ENCODE results near the gene SPON1. TPM values are rescaled to one million over a fixed set of nuclear protein-coding genes. Genes with fewer than 3 reads are reported as not detected.
"Not testable (repeated sequence)": the region's sequence is repeated elsewhere in the genome, so short reads cannot be mapped to it uniquely, and the experiment has no call there.

The SPON1 gene
- total RNA-seq, 1 donor from 2014 or later, result 5.0 TPM

DNA sequence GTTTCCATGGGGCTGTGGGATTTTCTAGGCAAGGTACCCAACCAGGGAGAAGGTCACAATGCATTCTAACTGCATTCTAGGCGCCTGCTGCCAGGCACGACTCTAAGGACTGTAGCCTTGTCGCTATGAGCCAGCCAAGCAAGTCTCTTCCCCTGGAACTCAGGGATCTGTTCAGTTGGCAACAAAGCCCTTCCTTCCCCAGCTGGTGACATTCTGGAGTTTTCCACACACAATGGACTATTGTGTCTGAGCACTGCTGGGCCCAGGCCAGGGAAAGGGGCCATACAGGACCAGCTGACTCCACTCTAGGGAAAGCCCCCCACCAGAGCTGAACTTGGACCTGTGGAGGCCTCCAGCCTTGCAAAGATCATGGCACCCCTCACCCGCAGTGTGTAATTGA is 279.7 kb downstream of the SPON1 start:
- intact Hi-C loops (cut with DNase I), result no loop called here
- ATAC-seq (peak; percentile 75), DNase-seq (ENCODE audit: missing footprints) (no peak)

DNA sequence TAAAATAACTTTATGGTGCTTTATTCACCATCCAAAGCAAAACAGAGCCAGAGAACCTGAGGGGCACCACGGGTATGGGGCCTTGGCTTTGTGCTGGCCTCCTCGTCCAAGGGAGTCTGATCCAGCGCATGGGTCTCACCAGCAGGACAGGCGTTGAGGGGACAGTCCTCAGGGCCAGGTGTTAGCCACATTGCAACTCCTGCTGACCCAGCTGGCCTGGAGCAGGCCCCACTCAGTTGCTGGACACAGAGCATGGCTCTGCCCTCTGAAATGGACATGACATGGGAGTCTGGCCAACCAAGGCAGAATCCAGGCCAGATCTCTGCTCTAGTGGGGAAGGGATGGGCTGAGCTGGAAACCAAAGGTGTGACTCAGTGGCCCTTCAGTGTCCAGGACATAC is 280.2 kb downstream of the SPON1 start:
- intact Hi-C loops (cut with DNase I), result no loop called here
- DNase-seq (ENCODE audit: missing footprints) (no peak), ATAC-seq (peak; percentile 30)

DNA sequence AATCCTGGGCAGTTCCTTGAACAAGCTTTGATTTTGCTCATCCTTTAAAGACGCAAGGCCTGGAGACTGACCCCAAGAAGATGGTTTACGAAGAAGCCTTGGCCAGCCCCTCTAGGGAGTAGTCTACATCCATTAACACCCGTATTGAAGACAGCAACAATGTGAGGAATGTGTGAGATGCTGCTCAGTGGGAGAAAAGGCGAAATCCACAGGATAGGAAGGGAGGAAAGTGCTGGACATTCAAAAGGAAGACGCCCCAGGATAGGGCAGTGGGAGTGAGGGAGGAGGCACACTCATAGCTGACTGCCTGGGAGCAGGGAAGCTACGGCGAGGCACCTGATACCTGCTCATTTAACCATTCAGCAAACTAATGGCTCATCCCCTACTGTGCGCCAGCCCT is 282.4 kb downstream of the SPON1 start:
- intact Hi-C loops (cut with DNase I), result loop anchor here (5.0 kb wide), 1 partner anchor 93 kb away; no protein-coding TSS in a partner anchor
- DNase-seq (ENCODE audit: missing footprints) (no peak), ATAC-seq (no peak)

DNA sequence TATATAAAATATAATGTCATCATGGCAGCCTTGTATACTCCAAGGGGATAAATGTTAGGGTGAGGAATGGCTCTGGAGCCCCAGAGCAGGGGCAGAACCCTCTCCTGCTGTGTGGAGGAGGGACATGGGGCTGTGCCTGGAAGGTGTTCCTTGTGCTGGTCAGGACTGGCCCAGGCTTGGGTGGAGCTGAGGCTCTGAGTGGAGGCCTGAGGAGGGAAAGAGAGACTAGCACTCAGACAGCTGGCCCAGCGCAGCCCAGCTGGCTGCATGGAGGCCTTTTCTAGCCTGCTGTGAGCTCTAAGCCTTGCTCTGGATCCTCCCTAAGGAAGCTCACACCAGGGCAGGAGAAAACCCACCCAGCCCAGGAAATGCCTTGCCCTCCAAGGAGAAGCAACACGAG is 282.9 kb downstream of the SPON1 start:
- no peak for DNase-seq (ENCODE audit: missing footprints)
- intact Hi-C loops (cut with DNase I), result loop anchor here (5.0 kb wide), 1 partner anchor 93 kb away; no protein-coding TSS in a partner anchor
- ATAC-seq, result no peak

DNA sequence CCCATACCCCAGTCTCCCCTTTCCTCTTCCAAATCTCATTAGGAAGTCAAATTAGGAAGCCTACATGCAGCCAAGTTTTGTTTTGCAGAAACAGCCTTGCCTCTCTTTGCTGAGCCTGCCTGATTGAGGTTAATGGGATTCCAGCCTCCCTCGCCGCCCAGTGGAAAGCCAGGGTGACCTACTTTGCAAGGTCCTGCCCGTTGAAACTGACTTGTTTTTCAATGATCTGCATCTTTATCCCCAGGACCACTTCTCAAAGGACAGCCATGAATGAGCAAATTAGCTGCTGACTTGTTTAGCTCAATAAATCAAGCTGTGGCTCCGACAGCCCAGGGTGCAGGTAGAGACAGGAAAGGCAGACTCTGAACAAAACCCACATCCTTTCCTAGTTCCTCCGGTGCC is 286.1 kb downstream of the SPON1 start:
- DNase-seq (ENCODE audit: missing footprints), result no peak
- no peak for ATAC-seq
- intact Hi-C loops (cut with DNase I), result loop anchor here (2.0 to 5.0 kb wide), 3 partner anchors 96 to 476 kb away; no protein-coding TSS in a partner anchor

- intact Hi-C loops (cut with DNase I), result loop anchor here (2.0 to 5.0 kb wide), 3 partner anchors 97 to 477 kb away; no protein-coding TSS in a partner anchor
- ATAC-seq (peak; percentile 54), DNase-seq (ENCODE audit: missing footprints) (peak; percentile 84)
Observed at GRCh38 chr11:14249121-14249963, 286.8 kb downstream of the SPON1 start.

GRCh38 chr11:14251754-14252153 is 289.2 kb downstream of the SPON1 start:
- intact Hi-C loops (cut with DNase I), result no loop called here
- ATAC-seq (no peak), DNase-seq (ENCODE audit: missing footprints) (no peak)

DNA sequence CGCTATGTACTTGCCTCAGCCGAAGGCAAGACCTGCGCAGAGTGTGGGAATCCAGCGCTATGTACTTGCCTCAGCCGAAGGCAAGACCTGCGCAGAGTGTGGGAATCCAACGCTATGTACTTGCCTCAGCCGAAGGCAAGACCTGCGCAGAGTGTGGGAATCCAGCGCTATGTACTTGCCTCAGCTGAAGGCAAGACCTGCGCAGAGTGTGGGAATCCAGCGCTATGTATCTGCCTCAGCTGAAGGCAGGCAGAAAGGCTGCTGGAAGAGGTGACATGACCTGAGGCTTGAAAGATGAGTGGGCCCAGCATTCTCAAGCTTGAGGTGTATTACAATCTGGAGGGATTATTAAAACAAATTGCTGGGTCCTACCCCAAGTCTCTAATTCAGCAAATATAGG is 290.0 kb downstream of the SPON1 start:
- DNase-seq (ENCODE audit: missing footprints); intact Hi-C loops (cut with DNase I); ATAC-seq: not testable (repeated sequence)

DNA sequence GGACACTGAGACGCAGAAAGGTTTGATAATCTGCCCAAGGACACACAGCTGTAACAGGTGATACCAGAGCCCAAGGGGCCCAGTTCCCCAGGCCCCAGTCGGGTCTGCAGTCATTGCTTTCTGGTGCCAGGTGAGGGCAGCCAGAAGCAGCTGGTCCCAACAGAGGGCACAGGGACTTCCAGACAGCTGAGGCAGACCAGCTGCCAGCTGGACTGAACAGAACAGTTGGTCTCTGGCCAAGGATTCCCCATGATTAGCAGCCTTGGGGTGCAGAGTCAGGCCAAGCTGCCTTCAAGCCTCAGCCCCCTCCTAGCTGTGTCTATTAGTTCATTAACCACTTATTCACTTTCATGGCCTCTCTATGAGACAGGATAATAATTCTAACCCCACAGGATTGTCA is 290.9 kb downstream of the SPON1 start:
- DNase-seq (ENCODE audit: missing footprints), result no peak
- no peak for ATAC-seq
- intact Hi-C loops (cut with DNase I), result no loop called here

- no peak for DNase-seq (ENCODE audit: missing footprints)
- ATAC-seq, result peak; percentile 37
- intact Hi-C loops (cut with DNase I), result no loop called here
Observed at GRCh38 chr11:14253840-14254239, 291.3 kb downstream of the SPON1 start.

DNA sequence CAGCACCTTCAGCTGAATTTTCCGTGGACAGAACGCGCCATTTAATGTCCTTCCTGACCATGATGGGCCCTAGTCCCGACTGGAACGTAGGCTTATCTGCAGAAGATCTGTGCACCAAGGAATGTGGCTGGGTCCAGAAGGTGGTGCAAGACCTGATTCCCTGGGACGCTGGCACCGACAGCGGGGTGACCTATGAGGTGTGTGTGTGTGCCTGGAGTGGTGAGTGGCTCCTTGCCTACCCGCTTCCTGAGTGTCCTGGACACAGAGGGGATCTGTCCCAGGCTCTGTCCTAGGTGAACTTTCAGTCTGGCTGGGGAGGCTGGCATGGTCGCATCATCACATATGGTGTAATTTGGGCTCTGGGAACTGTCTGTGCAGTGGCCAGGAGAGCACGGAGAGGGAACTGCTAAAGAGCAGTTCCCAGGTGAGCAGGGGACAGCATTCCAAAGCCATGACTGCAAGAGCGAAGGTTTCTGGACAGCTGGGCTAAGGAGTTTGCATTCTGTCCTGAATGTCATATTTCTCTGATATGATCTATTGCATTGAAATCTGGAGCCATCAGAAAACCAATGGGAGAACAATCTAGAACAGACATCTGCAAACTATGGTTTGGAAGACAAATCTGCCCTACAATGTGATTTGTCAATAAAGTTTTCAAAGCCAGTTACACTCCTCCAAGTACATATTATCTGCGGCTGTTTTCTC is 292.2 kb downstream of the SPON1 start:
- intact Hi-C loops (cut with DNase I), result no loop called here
- DNase-seq (ENCODE audit: missing footprints) (no peak), ATAC-seq (no peak)

DNA sequence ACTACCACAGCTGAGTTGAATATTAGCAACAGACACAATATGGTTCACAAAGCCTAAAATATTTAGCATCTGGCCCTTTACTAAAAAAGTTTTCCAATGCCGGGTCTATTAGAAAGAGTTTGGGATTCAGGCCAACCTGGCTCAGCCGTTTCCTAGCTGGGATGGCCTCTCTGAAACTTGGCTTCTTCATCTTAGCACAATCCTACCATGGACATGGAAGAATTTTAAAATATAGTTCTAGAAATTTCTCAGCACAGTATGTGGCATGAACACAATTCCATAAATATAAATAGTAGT is 292.7 kb downstream of the SPON1 start:
- ATAC-seq, result no peak
- intact Hi-C loops (cut with DNase I), result no loop called here
- DNase-seq (ENCODE audit: missing footprints), result no peak

DNA sequence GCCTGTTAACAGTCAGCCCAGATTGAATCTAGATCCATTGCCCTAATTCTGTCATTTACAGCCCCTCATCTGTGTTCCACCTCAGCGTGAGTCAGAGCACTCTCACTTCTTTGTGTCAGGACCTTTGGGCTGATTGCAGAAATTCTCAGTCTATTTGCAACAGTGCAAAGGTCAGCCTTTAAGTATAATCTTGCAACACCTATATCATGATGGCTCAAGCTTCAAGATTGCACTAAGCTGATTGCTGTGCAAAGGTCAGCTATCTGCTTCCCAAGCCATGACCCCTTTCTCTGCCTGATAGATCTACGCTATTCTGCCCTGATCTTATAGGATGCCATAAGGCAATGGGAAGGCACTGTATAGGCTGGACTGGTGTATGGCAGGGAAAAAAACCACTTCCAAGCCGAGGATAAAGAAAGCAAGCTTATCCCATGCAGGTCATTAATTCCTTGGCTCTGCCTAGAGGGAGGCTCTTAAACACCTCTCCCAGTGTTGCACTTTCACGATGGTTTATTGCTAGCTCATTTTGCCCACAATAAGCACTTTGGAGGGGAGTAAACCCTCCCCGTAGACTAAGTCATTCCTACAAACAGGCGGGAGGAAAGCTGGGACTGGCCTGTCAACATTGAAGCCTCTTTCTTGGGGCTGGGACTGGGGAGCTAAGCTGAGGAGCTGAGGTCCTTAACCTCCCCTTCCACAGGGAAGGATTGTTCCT is 295.9 kb downstream of the SPON1 start:
- no peak for ATAC-seq
- intact Hi-C loops (cut with DNase I), result no loop called here

GRCh38 chr11:14259186-14259784 is 296.8 kb downstream of the SPON1 start:
- intact Hi-C loops (cut with DNase I), result no loop called here
- DNase-seq (ENCODE audit: missing footprints) (no peak), ATAC-seq (no peak)

More for the DNA sequence above, 295.9 kb downstream of the SPON1 start:
- DNase-seq (ENCODE audit: missing footprints), result no peak

- intact Hi-C loops (cut with DNase I), result no loop called here
- ATAC-seq (no peak), DNase-seq (ENCODE audit: missing footprints) (no peak)
Observed at GRCh38 chr11:14259878-14260277, 297.4 kb downstream of the SPON1 start.

DNA sequence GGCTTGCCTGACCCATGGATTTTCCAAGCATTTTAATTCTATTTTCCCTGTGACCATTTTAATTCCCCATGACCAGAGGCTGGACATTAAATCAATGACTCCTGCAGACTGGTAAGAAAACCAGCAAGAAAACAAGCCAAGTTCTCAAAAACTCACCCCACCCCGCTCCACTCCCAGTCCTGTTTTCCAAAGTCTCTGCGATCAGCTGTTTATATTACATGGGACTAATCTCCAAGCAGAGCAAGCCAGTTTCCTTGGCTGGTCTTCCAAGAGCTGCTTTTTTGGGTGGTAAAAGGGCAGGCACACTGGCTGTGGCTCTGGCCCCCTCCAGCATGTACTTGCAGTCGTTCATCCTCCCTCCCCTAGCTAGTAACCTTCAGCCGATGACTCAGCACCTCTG is 298.5 kb downstream of the SPON1 start:
- no peak for ATAC-seq
- intact Hi-C loops (cut with DNase I), result no loop called here
- no peak for DNase-seq (ENCODE audit: missing footprints)

GRCh38 chr11:14262271-14262846 is 299.8 kb downstream of the SPON1 start:
- intact Hi-C loops (cut with DNase I), result no loop called here
- no peak for ATAC-seq

GRCh38 chr11:14264966-14265365 is 302.4 kb downstream of the SPON1 start:
- ATAC-seq (no peak), DNase-seq (ENCODE audit: missing footprints) (no peak)
- intact Hi-C loops (cut with DNase I), result no loop called here

More at GRCh38 chr11:14262271-14262846, 299.8 kb downstream of the SPON1 start:
- no peak for DNase-seq (ENCODE audit: missing footprints)

DNA sequence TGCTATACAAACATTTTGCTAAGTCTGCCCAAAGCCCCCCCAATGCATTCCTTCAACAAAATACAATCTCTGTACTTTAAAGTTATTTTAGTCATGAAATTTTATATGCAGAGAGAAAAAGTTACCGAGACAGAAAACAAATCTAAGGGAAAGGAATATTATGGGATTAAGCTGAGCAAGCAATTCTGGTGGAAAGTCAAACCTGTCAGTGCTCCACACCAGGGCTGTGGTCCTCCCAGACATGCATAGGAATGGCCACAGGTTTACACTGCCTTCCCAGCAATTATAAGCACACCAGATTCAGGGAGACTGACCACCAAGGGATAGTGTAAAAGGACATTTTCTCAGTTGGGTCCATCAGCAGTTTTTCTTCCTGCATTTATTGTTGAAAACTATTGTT is 304.1 kb downstream of the SPON1 start:
- intact Hi-C loops (cut with DNase I), result no loop called here
- no peak for ATAC-seq
- DNase-seq (ENCODE audit: missing footprints), result no peak
